ENCODE measurements around the gene ABCB10. TPM values are rescaled to one million over a fixed set of nuclear protein-coding genes. Genes with fewer than 3 reads are reported as not detected.
"Not testable (repeated sequence)": the region's sequence is repeated elsewhere in the genome, so short reads cannot be mapped to it uniquely, and the experiment has no call there.

Gene ABCB10
- polyA plus RNA-seq, 5 donors = 17.8 to 25.7 (median 19.0) TPM

- no peak for DNase-seq
These were observed 19.6 kb downstream of the ABCB10 start for GRCh38 chr1:229538945-229539344.

- DNase-seq = no peak
These were observed 20.6 kb downstream of the ABCB10 start for GRCh38 chr1:229537894-229538293.

GRCh38 chr1:229536982-229537381, 21.5 kb downstream of the ABCB10 start:
- DNase-seq = no peak

- DNase-seq = no peak
These were observed 23.3 kb downstream of the ABCB10 start for GRCh38 chr1:229535230-229535629.

GRCh38 chr1:229531326-229531725, 27.2 kb downstream of the ABCB10 start:
- DNase-seq = no peak

GRCh38 chr1:229529639-229530038, 28.9 kb downstream of the ABCB10 start:
- DNase-seq = no peak

GRCh38 chr1:229526695-229527094, 31.8 kb downstream of the ABCB10 start:
- no peak for DNase-seq

GRCh38 chr1:229523052-229523451, 35.5 kb downstream of the ABCB10 start:
- DNase-seq = no peak

- DNase-seq = peak; percentile 32 to 56
These were observed 43.8 kb downstream of the ABCB10 start for GRCh38 chr1:229514578-229515275.

GRCh38 chr1:229511625-229512024, 46.9 kb downstream of the ABCB10 start:
- DNase-seq = not testable (repeated sequence)

GRCh38 chr1:229511201-229511600, 47.3 kb downstream of the ABCB10 start:
- DNase-seq = not testable (repeated sequence)

GRCh38 chr1:229509576-229509975, 48.9 kb downstream of the ABCB10 start:
- DNase-seq = no peak

- no peak for DNase-seq
These were observed 49.6 kb downstream of the ABCB10 start for GRCh38 chr1:229508823-229509337.

GRCh38 chr1:229507951-229508822, 50.3 kb downstream of the ABCB10 start, which contains the start of gene NUP133:
TSS of gene NUP133 (minus strand) at chr1:229508341. CDS start at chr1:229508249, 92 bp downstream.
- DNase-seq = peak; percentile 97 to 98

- no peak for DNase-seq
These were observed 51.0 kb downstream of the ABCB10 start for GRCh38 chr1:229507502-229507901.

GRCh38 chr1:229506633-229507032, 51.9 kb downstream of the ABCB10 start:
- DNase-seq = no peak

GRCh38 chr1:229495782-229496181, 62.7 kb downstream of the ABCB10 start:
- DNase-seq = no peak

- no peak for DNase-seq
These were observed 71.3 kb downstream of the ABCB10 start for GRCh38 chr1:229487181-229487580.

- no peak for DNase-seq
These were observed 73.2 kb downstream of the ABCB10 start for GRCh38 chr1:229485318-229485717.

GRCh38 chr1:229482511-229482910, 76.0 kb downstream of the ABCB10 start:
- no peak for DNase-seq

- DNase-seq = no peak
These were observed 78.0 kb downstream of the ABCB10 start for GRCh38 chr1:229480495-229480894.

GRCh38 chr1:229479660-229480399, 78.7 kb downstream of the ABCB10 start:
- DNase-seq = no peak

Measured in right lung (tissue), 5 donors.